ACC112 (cell line): ENCODE data around the gene SSB.
"Not testable (repeated sequence)": the region's sequence is repeated elsewhere in the genome, so short reads cannot be mapped to it uniquely, and the experiment has no call there.

Source experiments
- H2AFZ ChIP-seq: fragments of 200-600 bp; sonication (generic); one replicate; pipeline ENCODE4 v1.6.0; 2017; ENCODE audit warnings: antibody characterized with exemption, low read length; ENCODE audit not compliant: unreplicated experiment
- H3K27ac ChIP-seq: fragments of 200-600 bp; sonication (generic); 2 replicates; pipeline ENCODE4 v1.5.1; 2014; ENCODE audit warnings: low read depth, mild to moderate bottlenecking, antibody characterized with exemption, low read length, moderate library complexity
- H3K27me3 ChIP-seq: fragments of 200-600 bp; sonication (generic); 2 replicates; pipeline ENCODE4 v1.6.1; 2014; ENCODE audit warnings: mild to moderate bottlenecking, antibody characterized with exemption, low read length, moderate library complexity, mixed read lengths; ENCODE audit not compliant: insufficient read depth
- H3K36me3 ChIP-seq: fragments of 200-600 bp; sonication (generic); 2 replicates; pipeline ENCODE4 v1.6.1; 2016; ENCODE audit warnings: mild to moderate bottlenecking, antibody characterized with exemption, low read length, moderate library complexity, mixed read lengths; ENCODE audit not compliant: insufficient read depth
- H3K4me1 ChIP-seq: fragments of 200-600 bp; sonication (generic); one replicate; pipeline ENCODE4 v1.6.1; 2016; ENCODE audit warnings: low read length, mixed read lengths; ENCODE audit not compliant: insufficient read depth, unreplicated experiment, control insufficient read depth
- H3K4me3 ChIP-seq: fragments of 200-600 bp; sonication (generic); 2 replicates; pipeline ENCODE4 v1.5.1; 2014; ENCODE audit warnings: mild to moderate bottlenecking, low read depth, low read length
- H3K79me2 ChIP-seq: fragments of 200-600 bp; sonication (generic); one replicate; pipeline ENCODE4 v1.6.0; 2016; ENCODE audit warnings: low read length; ENCODE audit not compliant: control insufficient read depth, unreplicated experiment, insufficient read depth

The SSB gene

DNA sequence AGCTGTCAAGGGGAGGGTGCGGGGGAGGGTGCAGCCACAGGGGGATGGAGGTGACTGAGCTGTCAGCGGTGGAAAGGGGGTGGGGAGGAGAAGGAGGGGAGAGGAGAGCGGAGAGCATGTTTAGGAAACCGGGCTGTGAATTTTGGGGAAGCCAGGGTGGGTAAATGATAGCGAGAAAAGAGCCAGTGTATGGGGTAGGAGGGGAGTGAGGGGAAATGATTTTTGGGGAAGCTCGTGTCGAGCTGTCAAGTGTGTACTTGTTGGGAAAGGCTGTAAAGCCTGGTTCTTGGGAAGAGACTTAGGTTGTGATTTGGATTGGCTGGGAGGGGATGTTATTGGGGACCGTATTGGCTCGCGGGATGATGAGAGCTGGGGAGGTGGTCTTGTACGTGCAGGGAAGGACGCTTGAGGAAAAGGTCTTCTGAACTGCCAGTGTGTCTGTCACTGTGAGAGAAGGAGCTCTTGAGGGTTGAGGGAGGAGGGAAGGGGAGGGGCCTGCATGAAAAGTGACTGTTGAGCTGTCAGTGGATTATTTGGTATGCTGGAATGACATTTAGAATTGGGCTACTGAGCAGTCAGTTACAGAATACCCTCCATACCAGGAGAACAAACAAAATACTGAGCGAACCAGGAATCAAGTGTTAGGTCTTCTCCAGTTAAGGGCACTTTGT lies 29.6 kb downstream of the SSB start:
- no peak overlapping the region for H2AFZ ChIP-seq
- no peaks in the 10 kb centered on the region for H3K27me3 ChIP-seq
- H3K36me3 ChIP-seq: peaks cover 3% of the 10 kb centered on the region; the same call in 1 of the 2 replicates
- peak overlapping the region; percentile 98 for H3K4me3 ChIP-seq
- H3K79me2 ChIP-seq: peaks cover 66% of the 10 kb centered on the region
- peak overlapping the region; percentile 65; the same call in 1 of the 2 replicates for H3K27ac ChIP-seq
- peaks cover 15% of the 10 kb centered on the region for H3K4me1 ChIP-seq

DNA sequence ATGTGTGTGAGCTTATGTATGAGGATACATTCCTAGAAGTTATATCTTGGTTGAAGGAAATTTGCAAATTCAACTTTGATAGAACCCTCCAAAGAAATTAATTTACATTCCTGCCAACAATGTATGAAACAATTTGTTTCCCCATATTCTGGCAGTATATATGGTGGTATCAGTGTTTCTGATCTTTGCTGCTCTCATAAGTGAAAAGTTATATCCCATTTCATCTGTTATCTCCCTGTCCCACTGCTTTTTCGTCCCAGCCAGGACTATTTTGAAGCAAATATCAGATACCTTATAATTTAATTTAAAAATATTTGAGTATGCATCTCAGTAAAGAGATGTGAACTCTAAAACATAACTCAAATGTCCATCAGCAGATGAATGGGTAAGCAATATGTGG lies 35.7 kb downstream of the SSB start:
- peaks cover 80% of the 10 kb centered on the region for H3K79me2 ChIP-seq
- H2AFZ ChIP-seq: no peak overlapping the region
- H3K4me1 ChIP-seq: peaks cover 8% of the 10 kb centered on the region
- peaks cover 3% of the 10 kb centered on the region; the same call in 1 of the 2 replicates for H3K36me3 ChIP-seq
- H3K4me3 ChIP-seq: no peak overlapping the region
- H3K27me3 ChIP-seq: no peaks in the 10 kb centered on the region
- H3K27ac ChIP-seq: no peak overlapping the region

DNA sequence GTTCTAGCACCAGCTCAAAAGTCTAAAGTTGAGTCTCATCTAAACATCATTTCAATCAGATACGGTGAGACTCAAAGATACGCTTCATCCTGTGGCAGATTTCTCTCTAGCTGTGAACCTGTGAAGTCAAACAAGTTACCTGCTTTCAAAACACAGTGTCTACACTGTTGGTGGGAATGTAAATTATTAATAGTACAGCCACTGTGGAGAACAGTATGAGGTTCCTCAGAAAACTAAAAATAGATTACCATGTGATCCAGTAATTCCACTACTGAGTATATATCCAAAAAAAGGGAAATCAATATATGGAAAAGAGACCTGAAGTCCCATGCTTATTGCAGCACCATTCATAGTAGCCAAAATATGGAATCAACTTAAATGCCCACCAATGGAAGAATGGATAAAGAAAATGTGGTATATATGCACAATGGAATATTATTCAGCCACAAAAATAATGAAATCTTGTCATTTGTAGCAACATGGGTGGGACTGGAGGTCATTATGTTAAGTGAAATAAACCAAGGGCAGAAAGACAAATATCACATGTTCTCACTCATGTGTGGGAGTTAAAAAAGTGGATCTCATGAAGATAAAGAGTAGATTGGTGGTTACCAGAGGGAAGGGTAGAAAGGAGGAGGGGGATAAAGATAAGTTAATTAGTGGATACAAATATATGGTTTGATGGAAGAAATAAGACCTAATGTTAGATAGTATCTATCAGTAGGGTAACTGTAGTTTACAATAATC lies 40.2 kb downstream of the SSB start:
- H3K4me1 ChIP-seq: no peaks in the 10 kb centered on the region
- peaks cover 60% of the 10 kb centered on the region for H3K79me2 ChIP-seq
- H2AFZ ChIP-seq: no peak overlapping the region
- no peaks in the 10 kb centered on the region for H3K36me3 ChIP-seq
- H3K4me3 ChIP-seq: no peak overlapping the region
- no peak overlapping the region for H3K27ac ChIP-seq
- no peaks in the 10 kb centered on the region for H3K27me3 ChIP-seq

DNA sequence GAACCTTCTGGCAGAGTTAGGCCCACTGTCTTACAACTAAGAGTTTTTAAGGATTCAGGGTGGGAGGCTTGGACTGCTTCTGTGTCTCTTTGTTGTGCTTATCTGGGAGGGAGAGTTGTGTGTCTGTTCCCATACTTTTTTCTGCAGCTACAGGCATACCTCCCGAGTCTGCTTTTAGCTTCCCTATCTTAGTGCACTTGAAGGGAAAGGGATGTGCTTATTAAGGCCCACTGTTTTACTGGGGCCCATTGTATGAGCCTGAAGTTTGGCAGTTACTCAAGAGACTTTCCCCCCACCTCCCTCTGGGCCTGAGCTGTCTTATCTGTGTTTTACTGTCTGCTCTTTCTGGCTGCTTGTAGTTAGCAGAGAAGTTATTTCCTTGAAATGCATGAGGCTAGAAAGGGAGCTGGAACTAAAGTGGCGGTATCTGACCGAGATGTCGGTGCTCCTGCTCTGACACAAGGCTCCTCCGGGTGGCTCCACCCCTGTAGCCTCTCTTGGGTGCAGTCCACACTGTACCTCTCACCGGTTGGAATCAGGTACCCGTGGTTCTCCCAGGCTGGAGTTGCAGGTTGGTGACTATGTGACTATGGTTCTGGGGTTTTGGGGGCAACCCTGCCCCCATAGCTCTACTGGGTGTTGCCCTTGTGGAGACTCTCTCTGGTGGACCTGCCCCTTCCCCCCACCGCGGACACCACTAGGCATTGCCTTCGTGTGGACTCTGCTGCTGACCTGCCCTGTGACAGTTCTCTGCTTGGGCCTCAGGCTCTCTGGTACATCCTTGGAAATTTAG lies 41.5 kb downstream of the SSB start:
- Histone ChIP-seq H3K27ac (no peak overlapping the region), H3K79me2 (peaks cover 60% of the 10 kb centered on the region), H3K27me3 (no peaks in the 10 kb centered on the region), H3K36me3 (no peaks in the 10 kb centered on the region), H3K4me3 (no peak overlapping the region), H3K4me1 (no peaks in the 10 kb centered on the region), H2AFZ (no peak overlapping the region)

DNA sequence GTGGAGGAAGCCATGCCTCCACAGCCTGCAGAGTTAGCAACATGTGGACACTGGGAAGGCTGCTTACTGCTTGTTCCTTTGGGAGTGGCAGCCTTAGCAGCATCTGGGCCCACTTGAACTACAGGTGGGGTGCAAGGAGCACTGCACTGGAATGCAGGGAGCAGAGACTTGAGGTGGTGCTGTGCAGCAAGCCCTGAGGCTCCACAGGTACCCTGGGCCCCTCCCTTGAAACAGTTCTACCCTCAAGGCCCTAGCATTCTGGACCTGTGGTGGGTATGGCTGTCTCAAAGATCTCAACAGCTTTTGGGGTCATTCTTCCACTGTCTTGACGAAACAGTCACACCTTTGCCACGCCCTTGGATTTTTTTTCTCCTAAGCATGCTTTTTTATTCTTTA lies 42.1 kb downstream of the SSB start:
- Histone ChIP-seq H3K79me2 (peaks cover 61% of the 10 kb centered on the region), H3K36me3 (no peaks in the 10 kb centered on the region), H3K4me1 (no peaks in the 10 kb centered on the region), H3K4me3 (no peak overlapping the region), H3K27me3 (no peaks in the 10 kb centered on the region), H3K27ac (no peak overlapping the region), H2AFZ (no peak overlapping the region)

DNA sequence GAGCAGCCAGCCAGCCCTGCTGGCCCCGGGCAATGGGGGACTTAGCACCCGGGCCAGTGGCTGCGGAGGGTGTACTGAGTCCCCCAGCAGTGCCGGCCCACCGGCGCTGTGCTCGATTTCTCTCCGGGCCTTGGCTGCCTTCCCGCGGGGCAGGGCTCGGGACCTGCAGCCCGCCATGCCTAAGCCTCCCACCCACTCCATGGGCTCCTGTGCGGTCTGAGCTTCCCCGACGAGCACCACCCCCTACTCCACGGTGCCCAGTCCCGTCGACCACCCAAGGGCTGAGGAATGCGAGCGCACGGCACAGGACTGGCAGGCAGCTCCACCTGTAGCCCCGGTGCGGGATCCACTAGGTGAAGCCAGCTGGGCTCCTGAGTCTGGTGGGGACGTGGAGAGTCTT lies 43.0 kb downstream of the SSB start:
- H3K36me3 ChIP-seq, H3K27me3 ChIP-seq, H3K4me3 ChIP-seq, H3K27ac ChIP-seq, H2AFZ ChIP-seq, H3K4me1 ChIP-seq: not testable (repeated sequence)
- peaks cover 64% of the 10 kb centered on the region for H3K79me2 ChIP-seq

DNA sequence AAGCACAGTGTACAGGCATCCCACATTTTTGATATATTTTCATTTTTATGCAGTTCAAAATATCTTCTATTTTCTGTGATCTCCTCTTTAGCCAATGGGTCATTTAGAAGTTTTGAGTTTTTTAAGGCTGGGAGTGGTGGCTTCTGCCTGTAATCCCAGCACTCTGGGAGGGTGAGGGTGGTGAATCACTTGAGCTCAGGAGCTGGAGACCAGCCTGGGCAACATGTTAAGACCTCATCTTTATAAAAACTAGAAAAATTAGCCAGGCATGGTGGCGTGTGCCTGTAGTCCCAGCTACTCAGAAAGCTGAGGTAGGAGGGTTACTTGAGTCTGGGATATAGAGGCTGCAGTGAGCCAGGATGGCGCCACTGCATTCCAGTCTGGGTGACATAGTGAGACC lies 46.3 kb downstream of the SSB start:
- H3K27me3 ChIP-seq: no peaks in the 10 kb centered on the region
- no peak overlapping the region for H3K27ac ChIP-seq
- H3K4me3 ChIP-seq: no peak overlapping the region
- peaks cover 5% of the 10 kb centered on the region; the same call in 1 of the 2 replicates for H3K36me3 ChIP-seq
- H2AFZ ChIP-seq: no peak overlapping the region
- H3K79me2 ChIP-seq: peaks cover 55% of the 10 kb centered on the region
- no peaks in the 10 kb centered on the region for H3K4me1 ChIP-seq

DNA sequence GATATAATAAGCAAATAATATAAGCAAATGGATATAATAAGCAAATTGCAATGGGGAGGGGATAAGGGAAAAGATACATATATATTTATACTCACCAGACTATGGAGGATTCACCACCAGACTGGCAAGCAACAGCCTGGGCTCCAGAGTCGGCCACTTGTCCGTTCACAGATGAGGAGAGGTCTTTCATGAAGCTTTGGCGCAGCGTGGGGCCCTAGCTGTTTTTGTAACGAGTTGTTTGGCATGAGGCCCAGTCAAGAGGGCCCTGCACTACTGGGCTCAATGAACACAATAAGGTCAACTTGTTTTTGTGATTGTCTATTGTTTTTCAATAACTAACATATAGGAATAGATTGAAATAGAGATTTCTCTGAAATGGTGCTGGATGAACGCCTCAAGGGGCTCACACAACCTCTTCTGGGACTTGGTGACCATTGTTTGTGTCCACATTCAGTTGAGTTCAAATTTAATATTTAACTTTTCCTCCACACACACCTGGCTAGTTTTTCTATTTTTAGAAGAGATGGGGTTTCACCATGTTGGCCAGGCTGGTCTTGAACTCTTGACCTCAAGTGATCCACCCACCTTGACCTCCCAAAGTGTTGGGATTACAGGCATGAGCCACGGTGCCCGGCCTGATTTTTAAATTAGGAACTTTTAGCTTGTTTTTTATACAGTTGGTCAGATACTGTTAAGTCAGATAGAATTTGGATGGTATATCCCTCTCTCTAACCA lies 50.5 kb downstream of the SSB start:
- H3K79me2 ChIP-seq: peaks cover 55% of the 10 kb centered on the region
- H3K27me3 ChIP-seq, H3K36me3 ChIP-seq, H3K4me3 ChIP-seq, H3K27ac ChIP-seq, H3K4me1 ChIP-seq, H2AFZ ChIP-seq: not testable (repeated sequence)

DNA sequence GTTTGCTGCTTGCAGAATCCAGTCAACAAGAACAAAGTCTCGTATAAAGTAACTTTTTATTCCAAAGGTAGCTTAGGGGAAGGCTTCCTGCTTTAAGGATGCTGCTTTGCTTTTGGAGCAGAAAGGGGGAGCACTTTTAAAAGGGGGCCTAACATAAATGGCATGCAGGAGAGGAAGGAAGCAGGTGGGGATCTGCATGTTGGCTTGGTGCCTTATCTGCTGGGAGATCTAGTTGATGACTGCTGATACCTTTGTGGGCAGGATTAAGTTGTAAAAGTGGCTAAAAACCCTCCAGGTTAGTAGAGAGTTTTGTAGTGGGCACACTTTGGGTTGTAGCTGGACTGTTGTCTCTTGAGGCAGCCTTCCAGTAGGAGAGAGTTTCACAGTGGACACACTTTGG lies 51.0 kb downstream of the SSB start:
- peaks cover 49% of the 10 kb centered on the region for H3K79me2 ChIP-seq
- peaks cover 5% of the 10 kb centered on the region; the same call in 1 of the 2 replicates for H3K36me3 ChIP-seq
- no peak overlapping the region for H3K27ac ChIP-seq
- H3K4me3 ChIP-seq: no peak overlapping the region
- H2AFZ ChIP-seq: no peak overlapping the region
- H3K27me3 ChIP-seq: no peaks in the 10 kb centered on the region
- no peaks in the 10 kb centered on the region for H3K4me1 ChIP-seq

DNA sequence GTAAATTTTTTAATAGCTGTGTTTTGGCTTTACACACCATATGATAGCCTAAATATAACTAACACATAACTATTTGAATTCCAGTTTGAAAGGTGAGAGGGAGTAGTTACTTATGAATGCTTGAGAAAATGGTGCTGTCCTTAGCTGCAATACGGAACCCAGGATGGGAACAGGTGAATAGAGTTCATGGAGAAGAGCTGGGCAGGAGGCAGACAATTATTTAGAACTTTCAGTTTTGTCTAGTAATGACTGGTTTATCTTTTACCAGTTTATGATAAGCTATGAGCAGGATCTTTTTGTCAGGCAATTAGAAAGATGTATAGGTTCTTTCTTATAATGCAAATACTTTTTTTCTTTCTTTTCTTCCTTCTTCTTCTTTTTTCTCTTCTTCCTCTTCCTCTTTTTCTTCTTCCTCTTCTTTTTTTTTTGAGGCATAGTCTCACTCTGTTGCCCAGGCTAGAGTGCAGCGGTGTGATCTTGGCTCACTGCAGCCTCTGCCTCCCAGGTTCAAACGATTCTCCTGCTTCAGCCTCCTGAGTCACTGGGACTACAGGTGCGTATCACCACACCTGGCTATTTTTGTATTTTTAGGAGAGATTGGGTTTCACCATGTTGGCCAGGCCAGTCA lies 54.5 kb downstream of the SSB start:
- no peak overlapping the region for H3K27ac ChIP-seq
- no peak overlapping the region for H2AFZ ChIP-seq
- H3K36me3 ChIP-seq: peaks cover 7% of the 10 kb centered on the region; the same call in 1 of the 2 replicates
- no peaks in the 10 kb centered on the region for H3K27me3 ChIP-seq
- H3K79me2 ChIP-seq: peaks cover 36% of the 10 kb centered on the region
- H3K4me1 ChIP-seq: no peaks in the 10 kb centered on the region
- no peak overlapping the region for H3K4me3 ChIP-seq
